Transverse colon (tissue), 4 donors: ENCODE results near the gene ENPP5. TPM values are rescaled to one million over a fixed set of nuclear protein-coding genes. Genes with fewer than 3 reads are reported as not detected.

Source experiments
- DNase-seq: peaks from one replicate; pipeline ENCODE4 v3.0.0-alpha.2; 2019
- H3K27ac ChIP-seq, 4 donors: fragments of 200-600 bp; sonication (generic); 2 replicates each; pipeline ENCODE4 v1.5.1; 2016 to 2018; ENCODE audit warnings: inconsistent platforms in 4 of 4
- H3K27me3 ChIP-seq: fragments of 200-600 bp; sonication (generic); 2 replicates; pipeline ENCODE4 v1.5.1; 2017; ENCODE audit warnings: inconsistent platforms
- H3K36me3 ChIP-seq, 4 donors: fragments of 200-600 bp; sonication (generic); 2 replicates each; pipeline ENCODE4 v1.5.1; 2017 to 2019; ENCODE audit warnings: inconsistent platforms in 4 of 4
- H3K4me1 ChIP-seq, 4 donors: fragments of 200-600 bp; sonication (generic); 2 replicates each; pipeline ENCODE4 v1.5.1; 2017 to 2020; ENCODE audit warnings: inconsistent platforms in 4 of 4
- H3K4me3 ChIP-seq, 4 donors: fragments of 200-600 bp; sonication (generic); 1 replicate in 1 of 4; 2 replicates in 3 of 4; pipeline versions ENCODE4 v1.5.1 to v1.6.1; 2017 to 2019; ENCODE audit warnings: inconsistent platforms in 4 of 4
- H3K9me3 ChIP-seq, 2 donors: fragments of 200-600 bp; sonication (generic); 2 replicates each; pipeline ENCODE4 v1.5.1; 2017 to 2019; ENCODE audit warnings: inconsistent platforms in 2 of 2
- EP300 ChIP-seq: sonication (generic); formaldehyde crosslinking; IDR thresholded peaks from one replicate; pipeline ENCODE4 v1.6.1; 2017; ENCODE audit warnings: antibody characterized with exemption, low read depth
- POLR2A ChIP-seq: fragments of 450-650 bp; IDR thresholded peaks from one replicate; pipeline ENCODE4 v1.6.1; 2016; ENCODE audit warnings: antibody characterized with exemption, mild to moderate bottlenecking, moderate library complexity
- POLR2AphosphoS5 ChIP-seq, 3 donors: sonication (generic); formaldehyde crosslinking; IDR thresholded peaks; one replicate each; pipeline ENCODE4 v1.6.1; 2016; ENCODE audit warnings: antibody characterized with exemption in 3 of 3
- WGBS, 2 donors: methylation state at CpG; one replicate each; pipeline ENCODE4 v1.1.5; 2018; ENCODE audit warnings: low coverage in 1 of 2; 5-methylcytosine and 5-hydroxymethylcytosine counted together
- in situ Hi-C, 4 donors: fragments of 200-750 bp; cut with MboI; loops; one replicate each; pipeline versions ENCODE4 v1.15.0 to v1.15.1; 2017; ENCODE audit warnings: low sequenced_read_pairs in 3 of 4, low pct_ligation_motif_present in 1 of 4, low pct_unique_long_range_greater_than_20kb in 1 of 4
- intact Hi-C: fragments of 100-400 bp; cut with DNase I; formaldehyde crosslinking; loops from one replicate; pipeline ENCODE4 v1.15.1; 2023; ENCODE audit warnings: low total_unique reads
- total RNA-seq, 4 donors: library from RNA; depleted of rRNA; stranded (reverse); fragments of >200 nt; gene quantifications; one replicate each; pipeline ENCODE4 v1.1.0, GENCODE V29; 2016
- TF ChIP-seq, protein P1 (sequence below), 5 experiments: fragments of 200-600 bp in 3 of 5; fragments of 450-650 bp in 2 of 5; sonication (generic) in 3 of 5; IDR thresholded peaks; 1 replicate in 2 of 5; 2 replicates in 3 of 5; pipeline ENCODE4 v1.5.1; 2016 to 2017; ENCODE audit warnings: antibody characterized with exemption in 5 of 5, inconsistent platforms in 3 of 5, mild to moderate bottlenecking in 2 of 5, moderate library complexity in 1 of 5

Gene ENPP5
- total RNA-seq, 4 donors from 2014 or later = 3.3 to 5.5 TPM; not detected in 2

- no peak overlapping the region for H3K27ac ChIP-seq
- no peaks in the 10 kb centered on the region for H3K9me3 ChIP-seq
- in situ Hi-C loops = loop anchor here in 3 of 4 donors (25.0 kb wide), 3 partner anchors 130 to 420 kb away; no protein-coding TSS in a partner anchor
- TF ChIP-seq, protein P1, sequence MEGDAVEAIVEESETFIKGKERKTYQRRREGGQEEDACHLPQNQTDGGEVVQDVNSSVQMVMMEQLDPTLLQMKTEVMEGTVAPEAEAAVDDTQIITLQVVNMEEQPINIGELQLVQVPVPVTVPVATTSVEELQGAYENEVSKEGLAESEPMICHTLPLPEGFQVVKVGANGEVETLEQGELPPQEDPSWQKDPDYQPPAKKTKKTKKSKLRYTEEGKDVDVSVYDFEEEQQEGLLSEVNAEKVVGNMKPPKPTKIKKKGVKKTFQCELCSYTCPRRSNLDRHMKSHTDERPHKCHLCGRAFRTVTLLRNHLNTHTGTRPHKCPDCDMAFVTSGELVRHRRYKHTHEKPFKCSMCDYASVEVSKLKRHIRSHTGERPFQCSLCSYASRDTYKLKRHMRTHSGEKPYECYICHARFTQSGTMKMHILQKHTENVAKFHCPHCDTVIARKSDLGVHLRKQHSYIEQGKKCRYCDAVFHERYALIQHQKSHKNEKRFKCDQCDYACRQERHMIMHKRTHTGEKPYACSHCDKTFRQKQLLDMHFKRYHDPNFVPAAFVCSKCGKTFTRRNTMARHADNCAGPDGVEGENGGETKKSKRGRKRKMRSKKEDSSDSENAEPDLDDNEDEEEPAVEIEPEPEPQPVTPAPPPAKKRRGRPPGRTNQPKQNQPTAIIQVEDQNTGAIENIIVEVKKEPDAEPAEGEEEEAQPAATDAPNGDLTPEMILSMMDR (IDR thresholded peaks at IDR 0.05) = no peak
- TF ChIP-seq POLR2AphosphoS5 (IDR thresholded peaks at IDR 0.05) (no peak), POLR2A (no peak), EP300 (no peak)
- no peaks in the 10 kb centered on the region for H3K27me3 ChIP-seq
- H3K4me3 ChIP-seq = no peak overlapping the region
- H3K4me1 ChIP-seq = peaks cover 0 to 3% (median 0%) of the 10 kb centered on the region in 4 donors
- no peaks in the 10 kb centered on the region for H3K36me3 ChIP-seq
- WGBS, 2 donors = 83% methylated on average over 2 of the region's 2 CpGs; no CpG with 5 or more reads in 1 of the 2 donors
- intact Hi-C loops = loop anchor here (10.0 kb wide), 1 partner anchor 198 kb away; no protein-coding TSS in a partner anchor
- no peak for DNase-seq
Measured at GRCh38 chr6:46216879-46217278, 46.1 kb upstream of the ENPP5 start.

GRCh38 chr6:46215777-46216176 is 45.0 kb upstream of the ENPP5 start:
- Histone ChIP-seq H3K4me1 (no peaks in the 10 kb centered on the region), H3K36me3 (no peaks in the 10 kb centered on the region), H3K4me3 (no peak overlapping the region), H3K9me3 (no peaks in the 10 kb centered on the region), H3K27ac (no peak overlapping the region), H3K27me3 (no peaks in the 10 kb centered on the region)
- TF ChIP-seq EP300 = no peak
- no peak for TF ChIP-seq POLR2AphosphoS5 (IDR thresholded peaks at IDR 0.05)
- TF ChIP-seq, protein P1 (IDR thresholded peaks at IDR 0.05) = no peak
- no peak for TF ChIP-seq POLR2A
- in situ Hi-C loops = loop anchor here in 3 of 4 donors (25.0 kb wide), 3 partner anchors 128 to 422 kb away; no protein-coding TSS in a partner anchor
- 84 to 92% methylated on average over 4 of the region's 4 CpGs for WGBS, 2 donors
- no peak for DNase-seq
- intact Hi-C loops = loop anchor here (10.0 kb wide), 1 partner anchor 199 kb away; no protein-coding TSS in a partner anchor

- H3K9me3 ChIP-seq = no peaks in the 10 kb centered on the region
- H3K27ac ChIP-seq = no peak overlapping the region
- WGBS, 2 donors = 87% methylated on average over 6 of the region's 6 CpGs; no CpG with 5 or more reads in 1 of the 2 donors
- H3K4me1 ChIP-seq = no peaks in the 10 kb centered on the region
- no peak overlapping the region for H3K4me3 ChIP-seq
- H3K36me3 ChIP-seq = no peaks in the 10 kb centered on the region
- no peaks in the 10 kb centered on the region for H3K27me3 ChIP-seq
- intact Hi-C loops = loop anchor here (10.0 kb wide), 1 partner anchor 200 kb away; no protein-coding TSS in a partner anchor
- in situ Hi-C loops = loop anchor here in 3 of 4 donors (25.0 kb wide), 3 partner anchors 128 to 422 kb away; no protein-coding TSS in a partner anchor
- TF ChIP-seq EP300 (no peak), POLR2AphosphoS5 (IDR thresholded peaks at IDR 0.05) (no peak), POLR2A (no peak)
- TF ChIP-seq, protein P1 (IDR thresholded peaks at IDR 0.05) = no peak
- DNase-seq = no peak
Measured at GRCh38 chr6:46215213-46215612, 44.4 kb upstream of the ENPP5 start.

GRCh38 chr6:46211917-46212316 is 41.1 kb upstream of the ENPP5 start:
- no peak overlapping the region for H3K4me3 ChIP-seq
- 95 to 100% methylated on average over 1 of the region's 1 CpG for WGBS, 2 donors
- no peaks in the 10 kb centered on the region for H3K9me3 ChIP-seq
- intact Hi-C loops = loop anchor here (10.0 kb wide), 1 partner anchor 203 kb away; no protein-coding TSS in a partner anchor
- no peak overlapping the region for H3K27ac ChIP-seq
- in situ Hi-C loops = loop anchor here in 3 of 4 donors (25.0 kb wide), 3 partner anchors 125 to 425 kb away; no protein-coding TSS in a partner anchor
- H3K27me3 ChIP-seq = no peaks in the 10 kb centered on the region
- DNase-seq = no peak
- H3K4me1 ChIP-seq = no peaks in the 10 kb centered on the region
- TF ChIP-seq, protein P1 (IDR thresholded peaks at IDR 0.05) = no peak
- H3K36me3 ChIP-seq = no peaks in the 10 kb centered on the region
